Common myeloid progenitor, CD34-positive (primary cell): ENCODE results near the gene PEX14.

Experiments used
- CTCF ChIA-PET: fragments of 350-600 bp; sonication (Branson Sonifier 250); formaldehyde crosslinking; loops from one replicate; lab custom pipeline; 2021; ENCODE audit warnings: antibody characterized with exemption; lab: Charles Lee
- POLR2A ChIA-PET: fragments of 350-600 bp; sonication (Branson Sonifier 250); formaldehyde crosslinking; loops from one replicate; lab custom pipeline; 2021; ENCODE audit warnings: antibody characterized with exemption; lab: Charles Lee
- DNase-seq, 3 donors: peaks; one replicate each; pipeline versions ENCODE4 v3.0.0 to v3.0.0-alpha.2; 2013
- H3K27ac ChIP-seq, 2 experiments: 1 replicate in 1 of 2; 2 replicates in 1 of 2; pipeline ENCODE4 v1.7.0; 2013; ENCODE audit warnings: inconsistent platforms in 2 of 2, low read length in 2 of 2, mild to moderate bottlenecking in 2 of 2, low read depth in 1 of 2, moderate library complexity in 1 of 2; ENCODE audit not compliant: severe bottlenecking in 2 of 2, insufficient read depth in 1 of 2, poor library complexity in 1 of 2
- H3K27me3 ChIP-seq, 5 experiments: replicated peaks in 2 of 5; 1 replicate in 3 of 5; 2 replicates in 2 of 5; pipeline versions ENCODE4 v1.6.1 to v1.7.0; 2013; ENCODE audit warnings: low read length in 4 of 5, mild to moderate bottlenecking in 2 of 5, moderate library complexity in 2 of 5, inconsistent platforms in 1 of 5; ENCODE audit not compliant: insufficient read depth in 5 of 5, control insufficient read depth in 4 of 5
- H3K36me3 ChIP-seq, 4 experiments: 1 replicate in 2 of 4; 2 replicates in 2 of 4; pipeline versions ENCODE4 v1.6.1 to v1.7.0; 2013; ENCODE audit warnings: low read length in 3 of 4, control low read depth in 1 of 4, mild to moderate bottlenecking in 1 of 4; ENCODE audit not compliant: control insufficient read depth in 4 of 4, insufficient read depth in 4 of 4
- H3K4me1 ChIP-seq, 4 experiments: 1 replicate in 3 of 4; 2 replicates in 1 of 4; pipeline versions ENCODE4 v1.6.1 to v1.7.1; 2013; ENCODE audit warnings: low read length in 3 of 4, mild to moderate bottlenecking in 3 of 4, control low read depth in 1 of 4, inconsistent platforms in 1 of 4, moderate library complexity in 1 of 4; ENCODE audit not compliant: control insufficient read depth in 4 of 4, insufficient read depth in 4 of 4; ENCODE audit errors: control extremely low read depth in 1 of 4
- H3K4me3 ChIP-seq, 7 experiments: 1 replicate in 4 of 7; 2 replicates in 3 of 7; pipeline versions ENCODE4 v1.5.1 to v1.7.0; 2013; ENCODE audit warnings: mild to moderate bottlenecking in 7 of 7, low read length in 6 of 7, moderate library complexity in 6 of 7, inconsistent platforms in 2 of 7, low read depth in 2 of 7, control low read depth in 1 of 7; ENCODE audit not compliant: insufficient read depth in 4 of 7, control insufficient read depth in 1 of 7; ENCODE audit errors: extremely low read depth in 1 of 7
- H3K9me3 ChIP-seq, 5 experiments: 1 replicate in 4 of 5; 2 replicates in 1 of 5; pipeline versions ENCODE4 v1.6.1 to v1.7.1; 2013; ENCODE audit warnings: low read length in 4 of 5, mild to moderate bottlenecking in 2 of 5, inconsistent platforms in 1 of 5, low read depth in 1 of 5, moderate library complexity in 1 of 5; ENCODE audit not compliant: control insufficient read depth in 4 of 5, insufficient read depth in 2 of 5; ENCODE audit errors: control extremely low read depth in 1 of 5
- WGBS: methylation state at CpG from one replicate; pipeline ENCODE4 v1.1.5; 2013; ENCODE audit not compliant: insufficient coverage; 5-methylcytosine and 5-hydroxymethylcytosine counted together

The PEX14 gene

DNA sequence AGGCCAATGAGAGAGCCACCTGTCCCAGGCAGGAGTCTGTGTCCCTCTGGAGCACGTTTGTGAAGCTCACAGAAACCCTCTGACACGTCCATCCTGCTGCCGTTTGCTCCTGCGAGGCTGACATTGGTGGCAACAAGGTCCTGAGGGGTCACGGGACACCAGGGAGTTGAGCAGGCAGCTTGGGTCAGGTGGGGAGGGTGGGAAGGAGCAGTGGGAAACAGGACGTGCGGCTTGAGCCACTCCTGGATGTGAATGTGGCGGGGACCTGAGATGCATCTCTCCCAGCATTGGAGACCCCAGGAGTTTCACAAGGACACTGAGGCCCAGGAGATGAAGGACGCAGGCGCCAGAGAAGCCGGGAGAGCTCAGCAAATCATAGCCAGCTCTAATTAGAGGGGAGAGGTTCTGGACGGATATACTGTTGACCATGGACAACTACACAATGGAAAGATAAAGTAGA is 149.0 kb downstream of the PEX14 start:
- ChIA-PET POLR2A (no interaction called here), CTCF (no interaction called here)
- Histone ChIP-seq H3K4me1 (no peaks in the 10 kb centered on the region), H3K4me3 (no peak overlapping the region), H3K27me3 (no peaks in the 10 kb centered on the region), H3K27ac (no peak overlapping the region), H3K9me3 (no peaks in the 10 kb centered on the region), H3K36me3 (peaks cover 2 to 36% (median 31%) of the 10 kb centered on the region in 4 experiments)
- no peak for DNase-seq
- WGBS = 98% methylated on average over 12 of the region's 12 CpGs

DNA sequence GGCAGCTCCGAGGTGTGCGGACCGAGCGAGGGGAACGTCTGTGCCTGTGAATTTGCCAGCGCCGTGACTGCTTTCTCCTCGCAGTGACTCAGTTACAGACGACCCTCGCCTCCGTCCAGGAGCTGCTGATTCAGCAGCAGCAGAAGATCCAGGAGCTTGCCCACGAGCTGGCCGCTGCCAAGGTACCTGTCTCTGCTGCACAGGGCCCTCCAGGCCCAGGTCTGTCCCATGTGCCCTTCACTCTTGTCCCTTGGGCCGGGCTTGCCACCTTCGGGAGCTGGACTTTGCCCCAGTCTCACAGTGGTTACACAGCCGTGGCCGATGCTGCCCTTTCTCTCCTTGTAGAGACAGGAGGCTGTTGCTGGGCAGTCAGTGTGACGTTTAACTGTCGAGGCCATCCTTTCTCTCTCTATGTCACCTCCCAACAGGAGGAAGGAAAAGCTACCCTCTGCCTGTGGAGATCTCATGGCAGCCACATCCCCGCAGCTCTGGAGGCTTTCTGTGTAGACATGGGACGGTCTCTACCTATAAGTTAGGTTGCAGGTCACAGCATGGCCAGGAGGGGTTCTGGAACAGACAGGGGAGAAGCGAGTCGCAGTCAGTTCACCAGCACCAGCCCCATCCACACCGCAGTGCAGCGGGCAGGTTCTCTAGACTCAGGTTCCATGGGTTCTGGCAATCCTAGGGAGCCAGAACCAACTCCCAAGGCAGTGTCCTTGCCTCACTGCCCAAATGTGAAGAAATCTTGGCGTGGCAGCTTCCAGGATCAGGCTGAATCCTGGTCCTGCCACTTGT is 149.7 kb downstream of the PEX14 start:
- H3K9me3 ChIP-seq = no peaks in the 10 kb centered on the region
- no peak for DNase-seq
- no peak overlapping the region for H3K27ac ChIP-seq
- no peaks in the 10 kb centered on the region for H3K27me3 ChIP-seq
- H3K4me1 ChIP-seq = no peaks in the 10 kb centered on the region
- ChIA-PET CTCF (no interaction called here), POLR2A (no interaction called here)
- peaks cover 2 to 38% (median 31%) of the 10 kb centered on the region in 4 experiments for H3K36me3 ChIP-seq
- H3K4me3 ChIP-seq = no peak overlapping the region
- WGBS = 98% methylated on average over 25 of the region's 26 CpGs

DNA sequence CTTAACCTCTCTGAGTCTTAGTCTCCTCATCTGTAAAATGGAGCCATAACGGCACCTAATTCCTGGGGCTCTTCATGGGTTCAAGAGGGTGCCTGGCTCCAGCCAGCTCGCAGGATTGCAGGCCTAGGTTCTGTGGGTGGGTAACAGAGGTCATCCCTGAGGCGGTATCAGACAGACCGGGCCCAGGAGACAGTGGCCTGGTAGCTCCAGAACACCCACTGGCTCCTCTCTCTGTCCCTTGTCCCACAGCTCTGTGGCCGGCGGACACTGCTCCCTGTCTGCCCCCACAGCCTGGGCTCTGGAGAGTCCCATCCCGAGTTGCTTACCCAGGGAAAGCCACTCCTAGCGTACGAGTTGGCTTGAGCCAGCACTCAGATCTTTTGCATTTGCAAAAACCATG is 150.3 kb downstream of the PEX14 start:
- ChIA-PET CTCF (no interaction called here), POLR2A (no interaction called here)
- Histone ChIP-seq H3K27ac (no peak overlapping the region), H3K36me3 (peaks cover 2 to 41% (median 32%) of the 10 kb centered on the region in 4 experiments), H3K4me1 (no peaks in the 10 kb centered on the region), H3K27me3 (no peaks in the 10 kb centered on the region), H3K9me3 (no peaks in the 10 kb centered on the region), H3K4me3 (no peak overlapping the region)
- no peak for DNase-seq
- WGBS = 95% methylated on average over 5 of the region's 9 CpGs

DNA sequence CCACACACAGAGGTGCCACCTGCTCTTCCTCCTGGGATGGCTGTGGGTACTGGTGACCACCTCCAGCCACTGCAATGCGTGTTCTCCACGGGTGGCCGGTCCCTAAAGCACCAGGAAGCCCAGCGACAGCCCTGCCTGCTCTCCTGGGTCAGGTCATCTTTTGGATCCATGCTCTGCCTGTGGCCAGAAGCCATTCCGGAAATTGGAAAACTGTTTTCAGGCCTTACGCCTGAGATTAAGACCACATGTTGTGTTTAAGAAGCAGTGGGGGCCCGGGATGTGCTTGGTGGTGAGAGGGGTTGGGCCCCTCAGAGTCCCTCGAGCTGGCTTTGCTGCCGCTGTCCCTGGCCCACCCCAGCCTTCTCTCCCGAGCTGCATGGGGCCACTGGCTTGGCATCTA is 150.8 kb downstream of the PEX14 start:
- H3K9me3 ChIP-seq = no peaks in the 10 kb centered on the region

DNA sequence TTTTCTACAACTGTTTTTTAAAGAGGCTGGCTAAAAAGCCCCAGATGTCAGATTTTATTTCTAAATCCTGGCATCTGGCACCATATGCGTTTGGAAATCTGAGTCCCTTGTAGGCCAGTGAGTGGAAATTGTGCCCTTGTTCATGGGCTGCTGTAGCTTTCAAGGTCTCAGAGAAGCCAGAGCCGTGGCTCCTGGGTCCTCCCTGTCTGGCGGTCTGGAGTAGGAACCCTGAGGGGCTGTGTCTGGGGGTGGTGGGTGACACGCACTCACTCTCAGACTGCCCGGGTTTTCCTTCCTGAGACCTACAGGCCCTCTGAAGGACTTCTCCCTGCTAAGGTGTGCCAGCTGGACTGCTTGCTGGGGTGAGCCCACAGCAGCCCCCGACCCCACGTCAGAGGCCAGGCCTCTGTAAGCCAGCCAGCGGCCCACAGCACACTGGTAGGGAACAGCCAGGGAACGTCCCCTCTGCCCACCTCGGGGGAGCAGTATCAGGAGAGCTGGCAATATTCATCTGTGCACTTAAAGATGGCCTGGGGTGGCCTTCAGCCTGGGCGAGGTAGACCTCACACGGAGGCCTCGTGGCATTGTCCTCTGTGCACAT is 151.5 kb downstream of the PEX14 start:
- no peak overlapping the region for H3K27ac ChIP-seq
- no peak for DNase-seq
- peaks cover 0 to 2% (median 0%) of the 10 kb centered on the region in 4 experiments for H3K4me1 ChIP-seq
- WGBS = 94% methylated on average over 12 of the region's 13 CpGs
- no peak overlapping the region for H3K4me3 ChIP-seq
- no peaks in the 10 kb centered on the region for H3K9me3 ChIP-seq
- ChIA-PET CTCF (no interaction called here), POLR2A (no interaction called here)
- no peaks in the 10 kb centered on the region for H3K27me3 ChIP-seq
- peaks cover 2 to 48% (median 33%) of the 10 kb centered on the region in 4 experiments for H3K36me3 ChIP-seq

More for the DNA sequence above, 150.8 kb downstream of the PEX14 start:
- no peak overlapping the region for H3K27ac ChIP-seq
- peaks cover 0 to 2% (median 0%) of the 10 kb centered on the region in 4 experiments for H3K4me1 ChIP-seq
- POLR2A ChIA-PET = no interaction called here
- CTCF ChIA-PET = no interaction called here
- over 99% methylated on average over 9 of the region's 10 CpGs for WGBS
- H3K4me3 ChIP-seq = no peak overlapping the region
- no peak for DNase-seq
- H3K27me3 ChIP-seq = no peaks in the 10 kb centered on the region
- H3K36me3 ChIP-seq = peaks cover 2 to 41% (median 32%) of the 10 kb centered on the region in 4 experiments

DNA sequence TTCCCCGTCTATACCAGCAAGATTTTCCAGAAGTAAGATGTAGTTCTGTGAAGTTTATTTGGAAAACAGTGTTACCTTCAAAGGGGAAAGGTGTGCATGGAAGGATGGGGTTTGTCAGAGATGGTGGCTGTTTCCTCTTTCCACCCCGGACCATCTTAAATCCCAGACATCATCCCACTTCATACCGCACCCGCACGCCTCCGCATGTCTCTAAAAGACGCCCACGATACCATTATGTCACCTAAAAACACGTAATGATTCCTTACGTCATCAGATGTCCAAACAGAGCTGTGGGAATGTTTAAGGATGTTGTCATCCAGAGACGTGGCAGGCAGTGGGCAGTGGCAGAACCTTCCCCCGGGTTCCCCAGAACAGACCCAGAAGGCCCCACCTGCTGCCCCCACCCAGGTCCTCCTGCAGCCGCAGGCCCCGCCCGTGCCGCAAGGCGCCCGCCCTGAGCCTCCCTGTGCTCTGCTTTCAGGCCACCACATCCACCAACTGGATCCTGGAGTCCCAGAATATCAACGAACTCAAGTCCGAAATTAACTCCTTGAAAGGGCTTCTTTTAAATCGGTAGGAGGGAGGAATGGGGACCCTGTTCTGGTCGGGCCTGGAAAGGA is 152.2 kb downstream of the PEX14 start:
- H3K4me1 ChIP-seq = peaks cover 0 to 2% (median 0%) of the 10 kb centered on the region in 4 experiments
- POLR2A ChIA-PET = no interaction called here
- 94% methylated on average over 9 of the region's 22 CpGs for whole genome bisulfite sequencing

DNA sequence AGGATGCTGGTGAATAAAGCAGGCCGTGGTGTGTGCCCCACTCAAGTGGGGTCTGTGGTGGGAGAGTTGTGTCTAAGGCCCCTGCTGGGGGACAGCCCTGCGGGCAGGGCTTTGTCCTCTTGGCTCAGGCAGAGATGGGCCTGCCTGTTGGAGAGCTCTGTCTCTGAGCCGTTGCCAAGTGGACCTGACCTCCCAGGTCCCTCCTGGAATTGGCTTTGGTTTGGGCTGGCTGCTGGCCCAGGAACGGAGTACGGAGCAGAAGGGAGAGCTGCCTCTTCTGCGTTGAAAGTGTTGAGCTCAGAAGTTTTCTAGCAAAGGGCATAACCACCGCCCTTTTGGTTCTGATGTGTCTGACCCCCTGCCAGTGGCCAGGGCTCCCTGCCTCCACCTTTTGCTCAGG is 153.9 kb downstream of the PEX14 start:
- H3K27me3 ChIP-seq = no peaks in the 10 kb centered on the region
- WGBS = 98% methylated on average over 6 of the region's 7 CpGs
- H3K9me3 ChIP-seq = no peaks in the 10 kb centered on the region
- peaks cover 0 to 2% (median 0%) of the 10 kb centered on the region in 4 experiments for H3K4me1 ChIP-seq
- POLR2A ChIA-PET = no interaction called here
- H3K27ac ChIP-seq = no peak overlapping the region
- CTCF ChIA-PET = no interaction called here
- no peak overlapping the region for H3K4me3 ChIP-seq
- no peak for DNase-seq
- H3K36me3 ChIP-seq = peaks cover 2 to 43% (median 25%) of the 10 kb centered on the region in 4 experiments

More for the DNA sequence above, 152.2 kb downstream of the PEX14 start:
- CTCF ChIA-PET = no interaction called here
- no peak overlapping the region for H3K27ac ChIP-seq
- H3K27me3 ChIP-seq = no peaks in the 10 kb centered on the region
- H3K36me3 ChIP-seq = peaks cover 2 to 49% (median 35%) of the 10 kb centered on the region in 4 experiments
- no peak for DNase-seq
- no peaks in the 10 kb centered on the region for H3K9me3 ChIP-seq
- H3K4me3 ChIP-seq = no peak overlapping the region
